GM19463 (cell line): ENCODE results near the gene TRIOBP.

Source experiments
- ATAC-seq: cut with Tn5 transposase; IDR thresholded peaks from one replicate; pipeline ENCODE4 v1.9.1; 2021; ENCODE audit warnings: mild to moderate bottlenecking, moderate library complexity; ENCODE audit not compliant: unreplicated experiment

The TRIOBP gene

GRCh38 chr22:37817705-37818408 lies 121.0 kb downstream of the TRIOBP start:
- no peak for ATAC-seq

DNA sequence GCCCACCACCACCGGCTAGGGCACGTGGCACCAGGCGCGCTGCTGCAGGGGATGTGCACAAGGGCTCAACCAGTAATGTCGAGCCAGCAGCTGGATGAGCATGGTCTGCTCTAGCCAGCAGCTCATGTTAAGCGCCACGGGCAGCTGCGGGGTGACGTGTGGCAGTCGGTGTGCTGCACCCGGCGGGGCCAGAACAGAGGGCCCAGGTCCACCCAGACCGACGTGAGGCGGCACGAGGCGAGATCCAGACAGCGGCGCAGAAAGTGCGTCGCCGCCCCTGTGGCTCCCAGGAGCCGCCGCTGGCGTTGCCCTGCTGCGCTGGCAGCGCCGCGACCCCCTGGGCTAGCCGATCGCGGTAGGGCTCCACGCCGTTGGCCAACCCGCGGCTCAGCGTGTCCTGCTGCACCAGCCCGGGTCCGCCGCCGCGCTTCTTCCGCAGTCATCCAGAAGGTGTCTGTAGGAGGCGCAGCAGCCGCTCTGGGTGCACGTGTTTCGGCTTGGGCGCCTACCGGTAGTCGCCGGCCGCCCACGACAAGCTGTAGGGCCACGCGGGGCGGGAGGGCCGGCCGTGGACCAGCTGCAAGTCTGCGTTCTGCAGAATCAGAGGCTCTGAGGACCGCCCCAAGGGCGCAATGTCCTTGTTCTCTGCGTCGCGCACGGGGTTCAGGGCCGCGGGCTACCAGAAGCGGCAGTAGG lies 121.7 kb downstream of the TRIOBP start:
- ATAC-seq = no peak

DNA sequence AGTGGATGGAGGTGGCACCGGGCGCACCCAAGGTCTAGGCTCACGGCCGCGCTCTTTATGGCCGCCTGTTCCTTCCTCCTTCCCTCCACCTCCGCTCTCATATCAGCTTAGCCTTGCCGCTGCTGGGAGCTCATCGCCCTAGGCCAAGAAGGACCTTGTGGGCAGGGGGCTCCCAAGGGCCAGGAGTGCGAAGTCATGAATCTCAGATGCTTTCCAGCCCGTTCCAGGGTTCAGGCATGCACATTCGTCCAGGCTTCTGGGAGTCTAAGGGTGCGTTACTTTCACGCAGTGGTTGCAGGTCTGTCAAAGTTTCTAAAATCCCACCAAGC lies 122.2 kb downstream of the TRIOBP start:
- ATAC-seq = no peak

DNA sequence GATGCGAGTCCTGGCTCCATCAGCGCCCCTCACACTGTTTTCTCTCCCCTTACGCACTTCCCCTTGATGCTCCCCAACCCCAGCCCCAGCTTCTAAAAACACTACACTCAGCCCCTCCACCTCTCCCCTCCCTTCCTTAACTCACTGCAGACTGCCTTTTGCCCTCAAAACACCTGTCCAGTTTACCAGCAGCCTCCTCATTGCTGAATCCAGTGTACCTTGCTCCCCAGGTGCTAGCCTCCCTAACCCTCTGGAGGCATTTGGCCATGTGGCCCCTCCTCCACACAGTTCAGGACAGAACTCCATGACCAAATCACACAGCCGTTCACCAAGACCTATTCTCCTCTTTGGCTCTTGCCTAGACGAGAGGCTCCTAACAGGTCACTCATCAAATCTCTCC lies 123.5 kb downstream of the TRIOBP start:
- no peak for ATAC-seq

GRCh38 chr22:37822079-37822833 lies 125.4 kb downstream of the TRIOBP start:
- ATAC-seq = no peak

DNA sequence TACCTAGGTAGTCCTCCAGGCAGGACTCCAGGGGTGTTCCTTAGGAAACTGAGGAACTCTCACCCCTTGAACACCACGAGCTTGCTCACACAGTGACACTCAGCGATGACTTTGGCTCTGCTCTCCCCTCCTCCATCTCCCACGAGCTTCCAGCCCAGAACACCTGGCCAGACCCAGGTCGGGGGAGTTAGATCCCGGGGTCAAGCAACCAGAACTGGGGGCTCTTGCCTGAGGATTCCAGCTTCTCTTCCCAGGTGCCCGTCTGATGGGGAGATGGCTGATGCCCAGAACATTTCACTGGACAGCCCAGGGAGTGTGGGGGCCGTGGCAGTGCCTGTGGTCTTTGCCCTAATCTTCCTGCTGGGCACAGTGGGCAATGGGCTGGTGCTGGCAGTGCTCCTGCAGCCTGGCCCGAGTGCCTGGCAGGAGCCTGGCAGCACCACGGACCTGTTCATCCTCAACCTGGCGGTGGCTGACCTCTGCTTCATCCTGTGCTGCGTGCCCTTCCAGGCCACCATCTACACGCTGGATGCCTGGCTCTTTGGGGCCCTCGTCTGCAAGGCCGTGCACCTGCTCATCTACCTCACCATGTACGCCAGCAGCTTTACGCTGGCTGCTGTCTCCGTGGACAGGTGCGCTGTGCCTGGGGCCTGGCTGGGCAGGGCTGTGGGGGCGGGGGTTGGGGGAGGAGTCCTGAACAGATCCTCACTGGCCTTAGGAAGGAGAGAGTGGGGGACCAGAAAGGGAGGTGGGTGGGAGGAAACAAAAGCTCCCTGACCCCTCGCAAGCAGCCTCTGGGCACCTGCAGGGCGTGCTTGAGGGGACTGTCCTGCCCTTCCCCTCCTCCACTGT lies 126.5 kb downstream of the TRIOBP start, which contains the start of gene GALR3:
Gene GALR3 (plus strand): TSS at position 249 of the 852 bp plus-strand sequence. CDS start 25 bp downstream, at position 274.
- no peak for ATAC-seq

DNA sequence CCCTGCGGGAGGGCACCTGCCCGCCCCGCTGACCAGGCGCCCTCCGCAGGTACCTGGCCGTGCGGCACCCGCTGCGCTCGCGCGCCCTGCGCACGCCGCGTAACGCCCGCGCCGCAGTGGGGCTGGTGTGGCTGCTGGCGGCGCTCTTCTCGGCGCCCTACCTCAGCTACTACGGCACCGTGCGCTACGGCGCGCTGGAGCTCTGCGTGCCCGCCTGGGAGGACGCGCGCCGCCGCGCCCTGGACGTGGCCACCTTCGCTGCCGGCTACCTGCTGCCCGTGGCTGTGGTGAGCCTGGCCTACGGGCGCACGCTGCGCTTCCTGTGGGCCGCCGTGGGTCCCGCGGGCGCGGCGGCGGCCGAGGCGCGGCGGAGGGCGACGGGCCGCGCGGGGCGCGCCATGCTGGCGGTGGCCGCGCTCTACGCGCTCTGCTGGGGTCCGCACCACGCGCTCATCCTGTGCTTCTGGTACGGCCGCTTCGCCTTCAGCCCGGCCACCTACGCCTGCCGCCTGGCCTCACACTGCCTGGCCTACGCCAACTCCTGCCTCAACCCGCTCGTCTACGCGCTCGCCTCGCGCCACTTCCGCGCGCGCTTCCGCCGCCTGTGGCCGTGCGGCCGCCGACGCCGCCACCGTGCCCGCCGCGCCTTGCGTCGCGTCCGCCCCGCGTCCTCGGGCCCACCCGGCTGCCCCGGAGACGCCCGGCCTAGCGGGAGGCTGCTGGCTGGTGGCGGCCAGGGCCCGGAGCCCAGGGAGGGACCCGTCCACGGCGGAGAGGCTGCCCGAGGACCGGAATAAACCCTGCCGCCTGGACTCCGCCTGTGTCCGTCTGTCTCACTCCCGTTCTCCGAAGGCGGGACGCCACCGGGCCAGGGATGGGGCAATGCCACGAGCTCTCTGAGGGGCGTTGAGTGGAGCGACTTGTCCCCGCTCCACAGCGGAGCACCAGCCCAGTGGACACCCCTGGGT lies 128.1 kb downstream of the TRIOBP start:
- no peak for ATAC-seq
